ENCODE measurements around the gene ABCC11. TPM values are rescaled to one million over a fixed set of nuclear protein-coding genes. Genes with fewer than 3 reads are reported as not detected.

Gene ABCC11
- total RNA-seq, 2 donors from 2014 or later, result 0.70 TPM; not detected in 1

GRCh38 chr16:48165961-48166578, 81.3 kb downstream of the ABCC11 start:
- Histone ChIP-seq H3K27ac (ENCODE audit: low read depth, low read length) (no peak overlapping the region), H3K36me3 (ENCODE audit: control insufficient read depth, insufficient read depth, low read length) (no peaks in the 10 kb centered on the region), H3K27me3 (ENCODE audit: control insufficient read depth, insufficient read depth, low read length, poor library complexity, severe bottlenecking) (no peaks in the 10 kb centered on the region), H3K9me3 (ENCODE audit: control insufficient read depth, low read length) (no peaks in the 10 kb centered on the region), H3K4me1 (ENCODE audit: control insufficient read depth, insufficient read depth, low read length) (no peaks in the 10 kb centered on the region), H3K9ac (ENCODE audit: extremely low read depth, low read length, poor library complexity, severe bottlenecking) (no peak overlapping the region), H3K4me3 (ENCODE audit: low read length) (no peak overlapping the region)
- H3K4me3 Mint-ChIP-seq, result no peak overlapping the region
- H3K27me3 Mint-ChIP-seq (ENCODE audit: insufficient read depth), result no peaks in the 10 kb centered on the region
- no peaks in the 10 kb centered on the region for H3K36me3 Mint-ChIP-seq (ENCODE audit: low read depth)
- TF ChIP-seq CTCF (conservative IDR thresholded peaks at IDR 0.05), result no peak
- no peak overlapping the region for H3K27ac Mint-ChIP-seq
- DNase-seq, result no peak
- H3K9me3 Mint-ChIP-seq, result no peaks in the 10 kb centered on the region
- H3K4me1 Mint-ChIP-seq, result peaks cover 9% of the 10 kb centered on the region
- 94 to 96% methylated on average over 4 of the region's 4 CpGs for WGBS, 2 experiments (ENCODE audit: insufficient coverage in 1 of 2, insufficient read length in 1 of 2)

GRCh38 chr16:48164907-48165715, 82.2 kb downstream of the ABCC11 start:
- Mint-ChIP-seq H3K27ac (peak overlapping the region; percentile 87), H3K4me3 (no peak overlapping the region), H3K4me1 (peaks cover 9% of the 10 kb centered on the region), H3K9me3 (no peaks in the 10 kb centered on the region), H3K36me3 (ENCODE audit: low read depth) (no peaks in the 10 kb centered on the region), H3K27me3 (ENCODE audit: insufficient read depth) (no peaks in the 10 kb centered on the region)
- Histone ChIP-seq H3K27ac (ENCODE audit: low read depth, low read length) (no peak overlapping the region), H3K4me3 (ENCODE audit: low read length) (no peak overlapping the region), H3K9ac (ENCODE audit: extremely low read depth, low read length, poor library complexity, severe bottlenecking) (no peak overlapping the region), H3K4me1 (ENCODE audit: control insufficient read depth, insufficient read depth, low read length) (no peaks in the 10 kb centered on the region), H3K9me3 (ENCODE audit: control insufficient read depth, low read length) (no peaks in the 10 kb centered on the region), H3K27me3 (ENCODE audit: control insufficient read depth, insufficient read depth, low read length, poor library complexity, severe bottlenecking) (no peaks in the 10 kb centered on the region), H3K36me3 (ENCODE audit: control insufficient read depth, insufficient read depth, low read length) (no peaks in the 10 kb centered on the region)
- 41 to 44% methylated on average over 15 to 16 of the region's 16 CpGs for WGBS, 2 experiments (ENCODE audit: insufficient coverage in 1 of 2, insufficient read length in 1 of 2)
- peak; percentile 94 for DNase-seq
- TF ChIP-seq CTCF (conservative IDR thresholded peaks at IDR 0.05), result peak; percentile 98

- H3K9me3 ChIP-seq (ENCODE audit: control insufficient read depth, low read length), result no peaks in the 10 kb centered on the region
- WGBS, 2 experiments (ENCODE audit: insufficient coverage in 1 of 2, insufficient read length in 1 of 2), result 89 to 95% methylated on average over 6 to 9 of the region's 9 CpGs
- no peak overlapping the region for H3K9ac ChIP-seq (ENCODE audit: extremely low read depth, low read length, poor library complexity, severe bottlenecking)
- DNase-seq, result no peak
- H3K27me3 ChIP-seq (ENCODE audit: control insufficient read depth, insufficient read depth, low read length, poor library complexity, severe bottlenecking), result no peaks in the 10 kb centered on the region
- Mint-ChIP-seq H3K36me3 (ENCODE audit: low read depth) (no peaks in the 10 kb centered on the region), H3K9me3 (no peaks in the 10 kb centered on the region), H3K4me3 (no peak overlapping the region), H3K27ac (no peak overlapping the region), H3K27me3 (ENCODE audit: insufficient read depth) (no peaks in the 10 kb centered on the region), H3K4me1 (peaks cover 9% of the 10 kb centered on the region)
- TF ChIP-seq CTCF (conservative IDR thresholded peaks at IDR 0.05), result no peak
- no peaks in the 10 kb centered on the region for H3K4me1 ChIP-seq (ENCODE audit: control insufficient read depth, insufficient read depth, low read length)
- no peak overlapping the region for H3K27ac ChIP-seq (ENCODE audit: low read depth, low read length)
- H3K4me3 ChIP-seq (ENCODE audit: low read length), result no peak overlapping the region
- H3K36me3 ChIP-seq (ENCODE audit: control insufficient read depth, insufficient read depth, low read length), result no peaks in the 10 kb centered on the region
These were observed 84.4 kb downstream of the ABCC11 start for GRCh38 chr16:48162839-48163410.

Data from endodermal cell (in vitro differentiated cells).